Measurements from ENCODE around the gene MRPL53. TPM values are rescaled to one million over a fixed set of nuclear protein-coding genes. Genes with fewer than 3 reads are reported as not detected.
"Not testable (repeated sequence)": the region's sequence is repeated elsewhere in the genome, so short reads cannot be mapped to it uniquely, and the experiment has no call there.

The MRPL53 gene
- total and polyA plus RNA-seq, 2 experiments from 2014 or later = 7.7 to 65.1 TPM

- TF ChIP-seq ZNF462 (CRISPR knock-in tag; IDR thresholded peaks at IDR 0.05) = no peak
- TF ChIP-seq, protein P1, sequence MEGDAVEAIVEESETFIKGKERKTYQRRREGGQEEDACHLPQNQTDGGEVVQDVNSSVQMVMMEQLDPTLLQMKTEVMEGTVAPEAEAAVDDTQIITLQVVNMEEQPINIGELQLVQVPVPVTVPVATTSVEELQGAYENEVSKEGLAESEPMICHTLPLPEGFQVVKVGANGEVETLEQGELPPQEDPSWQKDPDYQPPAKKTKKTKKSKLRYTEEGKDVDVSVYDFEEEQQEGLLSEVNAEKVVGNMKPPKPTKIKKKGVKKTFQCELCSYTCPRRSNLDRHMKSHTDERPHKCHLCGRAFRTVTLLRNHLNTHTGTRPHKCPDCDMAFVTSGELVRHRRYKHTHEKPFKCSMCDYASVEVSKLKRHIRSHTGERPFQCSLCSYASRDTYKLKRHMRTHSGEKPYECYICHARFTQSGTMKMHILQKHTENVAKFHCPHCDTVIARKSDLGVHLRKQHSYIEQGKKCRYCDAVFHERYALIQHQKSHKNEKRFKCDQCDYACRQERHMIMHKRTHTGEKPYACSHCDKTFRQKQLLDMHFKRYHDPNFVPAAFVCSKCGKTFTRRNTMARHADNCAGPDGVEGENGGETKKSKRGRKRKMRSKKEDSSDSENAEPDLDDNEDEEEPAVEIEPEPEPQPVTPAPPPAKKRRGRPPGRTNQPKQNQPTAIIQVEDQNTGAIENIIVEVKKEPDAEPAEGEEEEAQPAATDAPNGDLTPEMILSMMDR (conservative IDR thresholded peaks at IDR 0.05; ENCODE audit: low read depth in 2 of 2) = no peak
- TF ChIP-seq ZNF114 (CRISPR knock-in tag; IDR thresholded peaks at IDR 0.05) = no peak
- no peak for TF ChIP-seq CREB1 (CRISPR knock-in tag; IDR thresholded peaks at IDR 0.05; ENCODE audit: low read depth)
Measured at GRCh38 chr2:74447230-74447999, 25.1 kb downstream of the MRPL53 start (continued).

DNA sequence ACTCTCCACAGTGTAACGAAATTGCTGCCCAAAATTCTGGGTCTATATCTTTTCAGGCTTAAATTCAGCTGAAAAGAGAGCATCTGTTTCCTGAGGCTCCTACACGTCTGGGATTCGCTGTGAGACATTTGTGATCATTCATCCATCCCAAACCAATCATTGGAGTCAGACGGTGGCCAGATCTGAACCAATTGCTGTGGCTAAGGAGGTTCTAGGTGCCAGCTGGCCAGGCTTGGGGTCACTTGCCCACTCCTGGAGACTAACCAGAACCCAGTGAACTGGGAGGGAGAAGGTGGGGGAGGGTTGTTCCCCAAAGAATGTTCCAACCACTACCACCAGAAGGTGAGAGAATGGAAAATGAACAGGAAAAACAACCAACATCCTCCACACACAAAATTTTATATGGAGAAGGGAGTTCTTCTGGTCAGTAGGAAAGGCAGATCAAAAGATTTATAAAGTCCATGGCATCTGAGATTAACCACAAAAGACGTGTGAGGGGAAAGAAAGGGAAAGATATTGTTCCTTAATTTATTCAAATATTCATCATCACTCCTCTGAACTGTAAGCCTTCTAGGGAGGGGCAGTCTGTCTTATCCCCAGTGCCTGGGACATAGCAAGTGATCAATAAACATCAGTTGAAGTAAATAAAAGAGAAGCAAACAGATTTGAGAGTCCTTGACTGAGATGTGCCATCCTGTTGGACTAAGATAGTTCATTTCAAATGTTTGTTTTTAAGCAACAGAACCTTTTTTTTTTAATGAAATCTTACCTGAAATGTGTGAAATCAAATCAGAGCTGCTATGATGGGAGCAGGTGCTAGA lies 27.8 kb downstream of the MRPL53 start:
- H3K27ac Mint-ChIP-seq = no peak overlapping the region
- TF ChIP-seq ETS1 (IDR thresholded peaks at IDR 0.05) = no peak
- no peak for TF ChIP-seq EZH2phosphoT487 (IDR thresholded peaks at IDR 0.05; ENCODE audit: unreplicated experiment)
- DNase-seq (ENCODE audit: low spot score) (no peak), ATAC-seq (no peak)
- peaks cover 2% of the 10 kb centered on the region; the same call in 1 of the 3 replicates for H3K4me1 Mint-ChIP-seq
- no peak overlapping the region for H3K4me3 Mint-ChIP-seq
- Histone ChIP-seq H3K27me3 (ENCODE audit: insufficient read depth) (no peaks in the 10 kb centered on the region), H4K20me1 (replicated peaks; ENCODE audit: insufficient read depth) (no peaks in the 10 kb centered on the region), H3K27ac (ENCODE audit: low read depth) (no peak overlapping the region), H3K9me2 (ENCODE audit: insufficient read depth) (no peaks in the 10 kb centered on the region), H3K4me3 (no peak overlapping the region), H3F3A (replicated peaks; ENCODE audit: low read depth) (peaks cover 14% of the 10 kb centered on the region), H3K4me1 (ENCODE audit: insufficient read depth) (peaks cover 3% of the 10 kb centered on the region; the same call in 1 of the 2 replicates), H2AFZ (peak overlapping the region; percentile 89; the same call in 1 of the 2 replicates), H3K4me2 (no peak overlapping the region), H3K79me2 (replicated peaks; ENCODE audit: insufficient read depth) (peaks cover 6% of the 10 kb centered on the region), H3K36me3 (ENCODE audit: insufficient read depth) (no peaks in the 10 kb centered on the region)
- peaks cover 5% of the 10 kb centered on the region for H3K27me3 Mint-ChIP-seq (ENCODE audit: insufficient read depth, low read depth, poor library complexity)
- H3K9me3 Mint-ChIP-seq = no peaks in the 10 kb centered on the region; the same call in 2 of the 3 replicates
- H3K36me3 Mint-ChIP-seq (ENCODE audit: low read depth) = no peaks in the 10 kb centered on the region

DNA sequence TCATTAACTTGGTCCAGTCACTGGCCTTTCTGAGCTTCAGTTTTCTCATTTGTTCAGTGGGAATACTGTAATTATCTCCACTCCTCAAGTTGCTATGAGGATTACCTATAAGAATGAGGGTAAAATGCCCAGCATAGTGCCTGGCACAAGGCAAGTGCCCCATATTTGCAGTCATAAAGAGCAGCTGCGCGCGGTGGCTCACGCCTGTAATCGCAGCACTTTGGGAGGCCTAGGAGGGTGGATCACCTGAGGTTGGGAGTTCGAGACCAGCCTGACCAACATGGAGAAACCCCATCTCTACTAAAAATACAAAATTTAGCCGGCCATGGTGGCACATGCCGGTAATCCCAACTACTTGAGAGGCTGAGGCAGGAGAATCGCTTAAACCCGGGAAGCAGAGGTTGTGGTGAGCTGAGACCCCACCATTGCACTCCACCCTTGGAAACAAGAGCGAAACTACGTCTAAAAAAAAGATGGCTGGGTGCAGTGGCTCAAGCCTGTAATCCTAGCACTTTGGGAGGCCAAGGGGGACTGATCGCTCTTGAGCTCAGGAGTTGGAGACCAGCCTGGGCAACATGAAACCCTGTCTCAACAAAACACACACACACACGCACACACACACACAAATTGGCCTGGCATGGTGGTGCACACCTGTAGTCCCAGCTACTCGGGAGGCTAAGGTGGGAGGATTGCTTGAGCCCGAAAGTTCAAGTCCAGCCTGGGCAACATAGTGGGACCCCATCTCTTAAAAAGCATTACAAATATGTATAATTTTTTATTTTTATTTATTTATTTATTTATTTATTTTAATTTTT lies 29.8 kb downstream of the MRPL53 start:
- H3K4me1 Mint-ChIP-seq = peaks cover 21% of the 10 kb centered on the region
- H3K9me3 Mint-ChIP-seq; H3K36me3 ChIP-seq (ENCODE audit: insufficient read depth); H3K27me3 ChIP-seq (ENCODE audit: insufficient read depth); ATAC-seq; H3K9me2 ChIP-seq (ENCODE audit: insufficient read depth); DNase-seq (ENCODE audit: low spot score): not testable (repeated sequence)
- peak overlapping the region; percentile 97 for H3K4me2 ChIP-seq
- peaks cover 13% of the 10 kb centered on the region for H3K36me3 Mint-ChIP-seq (ENCODE audit: low read depth)
- peaks cover 18% of the 10 kb centered on the region for H3F3A ChIP-seq (replicated peaks; ENCODE audit: low read depth)
- peaks cover 20% of the 10 kb centered on the region for H4K20me1 ChIP-seq (replicated peaks; ENCODE audit: insufficient read depth)
- peak overlapping the region; percentile 96 for H3K4me3 ChIP-seq
- peaks cover 26% of the 10 kb centered on the region for H3K79me2 ChIP-seq (replicated peaks; ENCODE audit: insufficient read depth)
- H3K4me3 Mint-ChIP-seq = peak overlapping the region; percentile 98
- H3K27ac ChIP-seq (ENCODE audit: low read depth) = peak overlapping the region; percentile 24
- peak overlapping the region; percentile 66 for H2AFZ ChIP-seq
- H3K27me3 Mint-ChIP-seq (ENCODE audit: insufficient read depth, low read depth, poor library complexity) = peaks cover 15% of the 10 kb centered on the region
- H3K4me1 ChIP-seq (ENCODE audit: insufficient read depth) = peaks cover 21% of the 10 kb centered on the region; the same call in 1 of the 2 replicates
- peak overlapping the region; percentile 75 for H3K27ac Mint-ChIP-seq
